ENCODE data around the gene ARSH.

DNA sequence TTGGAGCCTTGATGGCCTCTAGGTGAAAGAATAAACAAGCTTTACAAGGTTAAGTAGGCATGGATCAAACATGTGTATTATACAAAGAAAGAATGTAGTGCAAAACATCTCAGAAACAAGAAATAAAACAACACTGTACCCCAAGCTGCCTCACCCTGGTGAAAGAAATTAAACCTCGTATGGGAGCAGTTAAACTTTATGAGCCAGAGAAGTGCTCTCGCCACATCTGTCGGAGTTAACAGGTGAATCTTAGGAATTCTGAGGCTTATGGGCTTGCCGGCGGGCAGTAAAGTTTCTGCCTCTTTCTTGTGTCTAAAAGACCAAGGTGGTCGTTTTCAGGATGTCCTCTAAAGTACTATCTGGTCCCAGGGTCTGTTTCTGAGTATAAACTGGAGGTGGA is 34.0 kb upstream of the ARSH start:
- TF ChIP-seq, protein P1, sequence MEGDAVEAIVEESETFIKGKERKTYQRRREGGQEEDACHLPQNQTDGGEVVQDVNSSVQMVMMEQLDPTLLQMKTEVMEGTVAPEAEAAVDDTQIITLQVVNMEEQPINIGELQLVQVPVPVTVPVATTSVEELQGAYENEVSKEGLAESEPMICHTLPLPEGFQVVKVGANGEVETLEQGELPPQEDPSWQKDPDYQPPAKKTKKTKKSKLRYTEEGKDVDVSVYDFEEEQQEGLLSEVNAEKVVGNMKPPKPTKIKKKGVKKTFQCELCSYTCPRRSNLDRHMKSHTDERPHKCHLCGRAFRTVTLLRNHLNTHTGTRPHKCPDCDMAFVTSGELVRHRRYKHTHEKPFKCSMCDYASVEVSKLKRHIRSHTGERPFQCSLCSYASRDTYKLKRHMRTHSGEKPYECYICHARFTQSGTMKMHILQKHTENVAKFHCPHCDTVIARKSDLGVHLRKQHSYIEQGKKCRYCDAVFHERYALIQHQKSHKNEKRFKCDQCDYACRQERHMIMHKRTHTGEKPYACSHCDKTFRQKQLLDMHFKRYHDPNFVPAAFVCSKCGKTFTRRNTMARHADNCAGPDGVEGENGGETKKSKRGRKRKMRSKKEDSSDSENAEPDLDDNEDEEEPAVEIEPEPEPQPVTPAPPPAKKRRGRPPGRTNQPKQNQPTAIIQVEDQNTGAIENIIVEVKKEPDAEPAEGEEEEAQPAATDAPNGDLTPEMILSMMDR (IDR thresholded peaks at IDR 0.05): no peak
- no peak for TF ChIP-seq POLR2A (IDR thresholded peaks at IDR 0.05)
